ENCODE measurements around the gene PREX1. TPM values are rescaled to one million over a fixed set of nuclear protein-coding genes. Genes with fewer than 3 reads are reported as not detected.

PREX1 gene
- total RNA-seq, 2 donors from 2014 or later = 7.4 to 37.9 TPM

DNA sequence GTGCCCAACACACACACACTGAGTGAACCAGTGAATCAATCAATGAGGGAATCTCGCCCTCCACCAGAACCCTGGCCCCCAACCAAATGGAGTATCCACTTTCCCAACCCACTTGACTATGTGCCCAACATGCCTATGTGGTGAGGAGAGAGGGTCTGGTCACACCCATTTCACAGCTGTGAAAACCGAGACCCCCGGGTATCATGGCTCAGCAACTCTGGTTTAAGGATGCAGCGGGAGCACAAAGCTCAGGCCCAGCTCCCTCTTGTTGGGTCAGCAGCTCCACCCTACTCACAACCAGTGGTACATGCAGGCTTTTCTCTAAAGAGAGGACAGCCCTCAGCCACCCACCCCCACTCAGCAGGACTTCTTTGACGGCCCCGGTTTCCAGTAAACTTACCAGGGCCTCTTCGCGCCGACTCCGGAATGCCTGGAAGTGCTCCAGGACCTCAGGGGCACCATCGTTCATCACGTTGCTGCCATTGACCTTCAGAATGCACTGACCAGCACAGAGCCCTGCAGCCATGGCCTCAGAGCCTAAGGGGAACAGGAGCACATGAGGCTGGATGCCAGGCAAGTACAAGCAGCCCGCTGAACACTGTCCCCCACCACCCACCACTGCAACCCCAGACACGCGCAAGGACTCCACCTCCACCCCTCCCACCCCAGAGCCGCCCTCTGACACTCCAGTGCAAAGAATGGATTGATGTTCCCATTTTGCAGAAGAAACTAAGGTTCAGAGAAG lies 174.7 kb downstream of the PREX1 start:
- H3K27me3 ChIP-seq (replicated peaks; ENCODE audit: insufficient read depth) = no peaks in the 10 kb centered on the region
- no peak for DNase-seq (ENCODE audit: low spot score)
- intact Hi-C loops (cut with DNase I) = no loop called here
- no peaks in the 10 kb centered on the region for H3K36me3 ChIP-seq
- peaks cover under 1% of the 10 kb centered on the region for H3K4me1 ChIP-seq (replicated peaks)
- WGBS = 79% methylated on average over 16 of the region's 16 CpGs
- H3K9me3 ChIP-seq = no peaks in the 10 kb centered on the region
- TF ChIP-seq POLR2A (IDR thresholded peaks at IDR 0.05) = no peak
- TF ChIP-seq CTCF (IDR thresholded peaks at IDR 0.05) = no peak
- H3K27ac ChIP-seq = no peak overlapping the region
- no peak overlapping the region for H3K4me3 ChIP-seq

DNA sequence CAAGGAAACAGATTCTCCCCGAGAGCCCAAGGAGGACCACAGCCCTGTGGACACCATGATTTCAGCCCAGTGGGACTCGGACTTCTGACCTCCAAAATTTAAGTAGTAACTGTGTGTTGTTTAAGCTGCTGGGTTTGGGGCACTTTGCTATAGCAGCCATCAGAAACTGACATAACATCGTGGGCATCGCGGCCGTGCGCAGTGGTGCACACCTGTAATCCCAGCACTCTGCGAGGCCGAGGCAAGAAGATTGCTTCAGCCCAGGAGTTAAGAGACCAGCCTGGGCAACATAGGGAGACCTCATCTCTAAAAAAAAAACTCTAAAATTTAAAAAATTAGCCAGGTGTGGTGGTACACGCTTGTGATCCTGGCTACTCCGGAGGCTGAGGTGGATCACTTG lies 175.8 kb downstream of the PREX1 start:
- H3K4me3 ChIP-seq = no peak overlapping the region
- no peaks in the 10 kb centered on the region for H3K36me3 ChIP-seq
- intact Hi-C loops (cut with DNase I) = no loop called here
- H3K9me3 ChIP-seq = no peaks in the 10 kb centered on the region
- DNase-seq (ENCODE audit: low spot score) = no peak
- 98% methylated on average over 11 of the region's 11 CpGs for WGBS
- TF ChIP-seq POLR2A (IDR thresholded peaks at IDR 0.05) = no peak
- TF ChIP-seq CTCF (IDR thresholded peaks at IDR 0.05) = no peak
- no peak for TF ChIP-seq POLR2AphosphoS5 (IDR thresholded peaks at IDR 0.05)
- no peaks in the 10 kb centered on the region for H3K27me3 ChIP-seq (replicated peaks; ENCODE audit: insufficient read depth)
- no peak overlapping the region for H3K27ac ChIP-seq
- H3K4me1 ChIP-seq (replicated peaks) = no peaks in the 10 kb centered on the region

DNA sequence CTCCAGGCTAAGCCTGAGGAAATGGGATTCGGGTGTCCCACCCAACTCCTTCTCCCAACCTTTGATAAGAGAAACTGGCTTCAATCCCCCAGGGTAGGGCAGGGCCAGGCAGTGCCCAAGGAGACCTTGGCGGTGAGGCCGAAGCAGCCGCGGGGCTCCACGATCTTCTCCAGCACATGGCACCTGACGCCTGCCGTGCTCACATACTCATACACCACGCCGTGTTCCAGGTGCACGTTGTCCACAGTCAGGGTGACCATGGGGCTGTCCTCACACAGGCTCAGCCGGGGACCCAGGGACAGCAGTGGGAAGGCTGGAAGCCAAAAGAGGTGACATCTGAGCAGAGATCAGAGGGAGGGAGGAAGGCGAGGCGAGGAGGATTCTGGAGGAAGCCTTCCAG lies 176.5 kb downstream of the PREX1 start:
- Histone ChIP-seq H3K27ac (no peak overlapping the region), H3K4me1 (replicated peaks) (no peaks in the 10 kb centered on the region), H3K4me3 (no peak overlapping the region), H3K36me3 (no peaks in the 10 kb centered on the region), H3K9me3 (no peaks in the 10 kb centered on the region), H3K27me3 (replicated peaks; ENCODE audit: insufficient read depth) (no peaks in the 10 kb centered on the region)
- DNase-seq (ENCODE audit: low spot score) = no peak
- WGBS = 91% methylated on average over 14 of the region's 14 CpGs
- no peak for TF ChIP-seq POLR2A (IDR thresholded peaks at IDR 0.05)
- intact Hi-C loops (cut with DNase I) = no loop called here

DNA sequence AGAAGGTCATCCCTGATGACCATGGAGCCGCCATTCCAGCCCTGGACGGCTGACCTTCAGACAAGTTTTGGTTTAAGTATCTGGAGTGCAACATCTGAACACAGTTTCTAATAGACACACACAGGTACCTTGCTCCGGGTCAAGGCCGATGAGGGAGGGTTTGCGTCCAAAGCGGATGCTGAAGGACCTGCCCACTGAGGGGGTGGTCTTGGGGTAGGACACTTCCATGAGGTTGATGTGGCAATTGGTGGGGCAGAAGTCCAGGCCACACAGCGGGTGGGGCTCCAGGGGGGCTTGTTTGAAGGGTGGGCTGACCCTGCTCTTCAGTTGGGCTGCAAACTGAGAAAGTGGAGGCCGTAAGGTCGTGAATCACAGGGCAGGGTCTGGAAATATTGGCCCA lies 177.9 kb downstream of the PREX1 start:
- H3K27me3 ChIP-seq (replicated peaks; ENCODE audit: insufficient read depth) = no peaks in the 10 kb centered on the region
- no peak overlapping the region for H3K27ac ChIP-seq
- 90% methylated on average over 9 of the region's 9 CpGs for WGBS
- no peak overlapping the region for H3K4me3 ChIP-seq
- no peak for DNase-seq (ENCODE audit: low spot score)
- H3K4me1 ChIP-seq (replicated peaks) = no peaks in the 10 kb centered on the region
- TF ChIP-seq POLR2AphosphoS5 (IDR thresholded peaks at IDR 0.05) (no peak), POLR2A (IDR thresholded peaks at IDR 0.05) (no peak), CTCF (IDR thresholded peaks at IDR 0.05) (no peak)
- intact Hi-C loops (cut with DNase I) = no loop called here
- no peaks in the 10 kb centered on the region for H3K9me3 ChIP-seq
- H3K36me3 ChIP-seq = no peaks in the 10 kb centered on the region

- WGBS = 98% methylated on average over 9 of the region's 9 CpGs
- TF ChIP-seq CTCF (IDR thresholded peaks at IDR 0.05) = no peak
- TF ChIP-seq POLR2A (IDR thresholded peaks at IDR 0.05) = no peak
- Histone ChIP-seq H3K36me3 (no peaks in the 10 kb centered on the region), H3K4me1 (replicated peaks) (no peaks in the 10 kb centered on the region), H3K9me3 (no peaks in the 10 kb centered on the region), H3K4me3 (no peak overlapping the region), H3K27me3 (replicated peaks; ENCODE audit: insufficient read depth) (no peaks in the 10 kb centered on the region), H3K27ac (no peak overlapping the region)
- DNase-seq (ENCODE audit: low spot score) = no peak
- intact Hi-C loops (cut with DNase I) = no loop called here
These were observed 178.6 kb downstream of the PREX1 start for GRCh38 chr20:48649104-48649626.

Measured in prostate gland (tissue), 2 donors.